C4-2B (cell line): ENCODE measurements around the gene TOMM40L.

Experiments
- ZFX ChIP-seq: fragments of 450-650 bp; IDR thresholded peaks from 2 replicates; pipeline ENCODE4 v1.6.1; 2017
- TF ChIP-seq, protein P1 (sequence below): fragments of 450-650 bp; conservative IDR thresholded peaks from 2 replicates; pipeline ENCODE4 v1.5.1; 2017; ENCODE audit warnings: mild to moderate bottlenecking

GRCh38 chr1:161273402-161273801 is 47.5 kb downstream of the TOMM40L start:
- no peak for TF ChIP-seq ZFX
- TF ChIP-seq, protein P1, sequence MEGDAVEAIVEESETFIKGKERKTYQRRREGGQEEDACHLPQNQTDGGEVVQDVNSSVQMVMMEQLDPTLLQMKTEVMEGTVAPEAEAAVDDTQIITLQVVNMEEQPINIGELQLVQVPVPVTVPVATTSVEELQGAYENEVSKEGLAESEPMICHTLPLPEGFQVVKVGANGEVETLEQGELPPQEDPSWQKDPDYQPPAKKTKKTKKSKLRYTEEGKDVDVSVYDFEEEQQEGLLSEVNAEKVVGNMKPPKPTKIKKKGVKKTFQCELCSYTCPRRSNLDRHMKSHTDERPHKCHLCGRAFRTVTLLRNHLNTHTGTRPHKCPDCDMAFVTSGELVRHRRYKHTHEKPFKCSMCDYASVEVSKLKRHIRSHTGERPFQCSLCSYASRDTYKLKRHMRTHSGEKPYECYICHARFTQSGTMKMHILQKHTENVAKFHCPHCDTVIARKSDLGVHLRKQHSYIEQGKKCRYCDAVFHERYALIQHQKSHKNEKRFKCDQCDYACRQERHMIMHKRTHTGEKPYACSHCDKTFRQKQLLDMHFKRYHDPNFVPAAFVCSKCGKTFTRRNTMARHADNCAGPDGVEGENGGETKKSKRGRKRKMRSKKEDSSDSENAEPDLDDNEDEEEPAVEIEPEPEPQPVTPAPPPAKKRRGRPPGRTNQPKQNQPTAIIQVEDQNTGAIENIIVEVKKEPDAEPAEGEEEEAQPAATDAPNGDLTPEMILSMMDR: no peak
